Left lobe of liver (tissue), 2 donors: ENCODE measurements around the gene RUSF1. TPM values are rescaled to one million over a fixed set of nuclear protein-coding genes. Genes with fewer than 3 reads are reported as not detected.

Experiments
- ATAC-seq: fragments of 200-7000 bp; cut with Tn5 transposase; one replicate; pipeline ENCODE4 v1.9.1; 2020; ENCODE audit warnings: mild to moderate bottlenecking, moderate library complexity
- DNase-seq: peaks from one replicate; pipeline ENCODE4 v3.0.0-alpha.2; 2020; ENCODE audit warnings: low spot score
- total RNA-seq: library from RNA; stranded (reverse); gene quantifications from one replicate; pipeline ENCODE4 v1.2.1, GENCODE V29; 2021
- donor health status: DM: no; HTN: no; CAD: no; lungs with moderate emphysema.
- donor health status: DM: no; HTN: yes; CAD: no.

RUSF1 gene
- total RNA-seq, 1 donor from 2014 or later: 63.1 TPM

DNA sequence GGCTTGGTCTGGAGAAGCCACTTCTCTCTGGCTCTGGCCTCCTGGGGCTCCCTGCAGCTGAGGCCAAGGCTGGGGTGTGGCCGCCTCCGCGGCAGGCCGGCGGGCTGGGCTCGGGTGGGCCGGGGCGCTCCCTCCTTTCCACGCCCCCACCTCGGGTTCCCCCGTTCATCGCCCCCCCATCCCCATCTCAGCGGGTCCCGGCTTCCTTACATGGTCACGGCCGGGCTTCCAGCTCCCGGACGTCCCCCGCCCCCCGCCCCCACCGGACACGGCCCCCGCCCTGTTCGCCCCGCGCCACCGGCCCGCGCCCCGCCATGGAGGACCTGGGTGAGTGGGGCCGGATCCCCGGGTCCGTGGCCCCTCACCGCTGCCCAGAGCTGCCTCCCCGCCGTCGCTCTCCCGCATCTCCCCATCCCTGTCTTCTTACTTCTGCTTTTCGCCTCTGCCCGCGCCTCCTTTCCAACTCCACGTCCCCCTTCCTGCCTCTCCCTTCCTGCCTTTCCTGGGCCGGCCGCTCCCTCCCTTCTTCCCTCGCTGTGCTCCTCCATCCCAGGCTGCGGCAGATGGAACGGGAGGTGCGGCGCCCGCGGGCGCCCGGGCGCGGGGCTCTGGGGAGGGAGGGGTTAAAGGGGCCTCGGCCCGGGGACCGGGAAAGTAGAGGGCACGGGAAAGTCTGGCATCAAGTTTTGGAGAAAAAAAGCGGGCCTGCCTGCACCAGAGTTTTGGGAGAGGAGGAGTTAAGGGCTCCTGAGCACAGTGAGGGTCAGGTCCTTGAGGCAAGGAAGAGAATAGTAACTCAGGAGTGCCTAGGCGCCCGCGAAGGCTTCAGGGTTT, 36.1 kb downstream of the RUSF1 start, which contains the start of gene TGFB1I1:
TGFB1I1 (plus strand) TSS at position 278 of the 834 bp plus-strand sequence; CDS start at position 315, 37 bp downstream.
- DNase-seq (no peak), ATAC-seq (peak; percentile 3)

DNA sequence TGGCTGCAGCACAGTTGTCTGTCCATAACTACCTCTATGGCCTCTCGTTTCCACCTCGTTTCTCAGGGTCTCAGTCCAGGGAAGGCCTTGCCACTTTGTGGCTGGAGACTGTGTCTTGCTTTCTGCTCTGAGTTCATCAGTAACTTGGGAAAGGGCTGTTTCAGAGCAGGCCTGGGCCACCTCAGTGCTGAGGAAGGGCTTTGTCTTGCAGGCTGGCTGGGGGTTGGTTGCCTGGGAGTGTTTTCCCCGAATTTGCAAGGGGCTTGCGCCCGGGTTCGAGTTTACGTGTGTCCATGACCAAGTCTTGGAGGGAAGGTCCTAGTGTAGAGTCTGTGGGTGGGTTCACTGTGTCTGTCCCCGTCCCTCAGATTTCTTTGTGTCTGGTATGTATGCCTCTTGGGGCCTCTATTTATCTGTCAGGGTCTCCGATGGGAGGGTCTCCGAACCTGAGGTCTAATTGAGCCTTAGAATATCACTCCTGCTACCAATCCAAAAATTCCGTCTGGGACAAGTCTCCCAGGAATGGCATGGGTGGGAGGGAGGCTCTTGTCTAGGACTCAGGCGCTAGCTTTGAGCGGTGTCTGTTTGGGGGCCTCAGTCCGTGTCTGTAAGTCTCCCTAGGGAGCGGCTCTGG, 36.8 kb downstream of the RUSF1 start:
- no peak for DNase-seq
- no peak for ATAC-seq

GRCh38 chr16:31470615-31471014, 37.6 kb downstream of the RUSF1 start:
- DNase-seq (no peak), ATAC-seq (no peak)

DNA sequence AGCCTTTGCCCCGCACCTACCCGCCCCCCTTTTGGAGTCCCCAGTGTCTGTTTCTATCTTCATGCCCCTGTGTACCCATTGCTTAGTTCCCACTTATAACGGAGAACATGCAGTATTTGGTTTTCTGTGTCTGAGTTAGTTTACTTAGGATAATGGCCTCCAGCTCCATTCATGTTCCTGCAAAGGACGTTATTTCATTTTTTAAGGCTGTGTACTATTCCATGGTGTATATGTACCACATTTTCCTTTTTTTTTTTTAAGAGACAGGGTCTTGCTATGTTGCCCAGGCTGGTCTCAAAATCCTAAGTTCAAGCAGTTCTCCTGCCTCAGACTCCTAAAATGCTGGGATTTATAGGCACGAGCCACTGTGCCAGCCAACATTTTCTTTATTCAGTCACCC, 40.3 kb downstream of the RUSF1 start:
- ATAC-seq (no peak), DNase-seq (no peak)

- ATAC-seq: no peak
- DNase-seq: no peak
Measured at GRCh38 chr16:31467151-31467773, 40.9 kb downstream of the RUSF1 start.

DNA sequence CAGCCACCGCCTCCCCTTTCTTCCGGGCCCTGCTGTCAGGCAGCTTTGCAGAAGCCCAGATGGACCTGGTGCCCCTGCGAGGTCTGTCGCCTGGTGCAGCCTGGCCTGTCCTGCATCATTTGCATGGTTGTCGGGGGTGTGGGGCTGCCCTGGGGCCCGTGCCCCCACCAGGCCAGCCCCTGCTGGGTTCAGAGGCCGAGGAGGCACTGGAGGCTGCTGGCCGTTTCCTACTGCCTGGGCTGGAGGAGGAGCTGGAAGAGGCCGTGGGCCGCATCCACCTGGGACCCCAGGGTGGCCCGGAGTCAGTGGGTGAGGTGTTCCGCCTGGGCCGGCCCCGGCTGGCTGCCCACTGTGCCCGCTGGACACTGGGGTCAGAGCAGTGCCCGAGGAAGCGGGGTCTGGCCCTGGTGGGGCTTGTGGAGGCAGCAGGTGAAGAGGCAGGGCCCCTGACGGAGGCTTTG, 41.8 kb downstream of the RUSF1 start:
- ATAC-seq (no peak), DNase-seq (no peak)

- DNase-seq: no peak
- ATAC-seq: no peak
Measured at GRCh38 chr16:31465788-31466370, 42.3 kb downstream of the RUSF1 start.

GRCh38 chr16:31464781-31465260, 43.4 kb downstream of the RUSF1 start:
- DNase-seq (no peak), ATAC-seq (no peak)

GRCh38 chr16:31464348-31464769, 43.8 kb downstream of the RUSF1 start:
- ATAC-seq (no peak), DNase-seq (no peak)

- peak; percentile 98 for DNase-seq
- peak; percentile 58 for ATAC-seq
Measured at GRCh38 chr16:31461921-31462804, 46.0 kb downstream of the RUSF1 start.

DNA sequence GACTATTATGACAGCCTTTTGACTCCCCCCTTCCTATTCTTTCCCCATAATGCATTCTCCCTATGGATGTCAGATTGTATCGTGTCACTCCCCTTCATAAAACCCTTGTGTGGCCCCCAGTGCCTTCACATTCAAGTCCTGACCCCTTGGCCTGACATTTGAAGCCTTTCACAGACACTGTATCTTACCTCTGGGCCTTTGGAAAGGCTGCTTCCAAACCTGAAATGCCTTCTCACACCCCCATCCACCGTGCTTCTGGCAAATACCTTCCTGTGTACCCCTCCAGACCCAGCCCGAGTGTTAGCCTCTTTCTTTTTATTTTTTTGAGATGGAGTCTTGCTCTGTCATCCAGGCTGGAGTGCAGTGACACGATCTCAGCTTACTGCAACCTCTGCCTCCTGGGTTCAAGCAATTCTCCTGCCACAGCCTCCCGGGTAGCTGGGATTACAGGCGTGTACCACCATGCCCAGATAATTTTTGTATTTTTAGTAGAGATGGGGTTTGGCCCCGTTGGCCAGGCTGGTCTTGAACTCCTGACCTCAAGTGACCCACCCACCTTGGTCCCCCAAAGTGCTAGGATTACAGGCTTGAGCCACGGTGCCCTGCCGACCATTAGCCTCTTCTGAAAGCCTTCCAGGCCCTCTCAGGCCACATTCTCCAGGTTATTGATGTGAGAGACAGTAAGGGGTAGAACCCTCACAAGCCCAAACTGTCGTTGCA, 46.8 kb downstream of the RUSF1 start:
- ATAC-seq: no peak
- DNase-seq: no peak

- no peak for ATAC-seq
- no peak for DNase-seq
Measured at GRCh38 chr16:31460582-31461002, 47.6 kb downstream of the RUSF1 start.

- peak; percentile 79 for ATAC-seq
Measured at GRCh38 chr16:31459687-31460581, 48.3 kb downstream of the RUSF1 start.

GRCh38 chr16:31458844-31459686, 49.1 kb downstream of the RUSF1 start, which contains the start of gene ARMC5:
Gene ARMC5 (plus strand): TSS chr16:31459501. CDS start chr16:31459525, 24 bp downstream.
- DNase-seq (peak; percentile 98), ATAC-seq (peak; percentile 71)

More at GRCh38 chr16:31459687-31460581, 48.3 kb downstream of the RUSF1 start:
- DNase-seq: peak; percentile 100

GRCh38 chr16:31458073-31458843, 49.9 kb downstream of the RUSF1 start:
- peak; percentile 68 for DNase-seq

DNA sequence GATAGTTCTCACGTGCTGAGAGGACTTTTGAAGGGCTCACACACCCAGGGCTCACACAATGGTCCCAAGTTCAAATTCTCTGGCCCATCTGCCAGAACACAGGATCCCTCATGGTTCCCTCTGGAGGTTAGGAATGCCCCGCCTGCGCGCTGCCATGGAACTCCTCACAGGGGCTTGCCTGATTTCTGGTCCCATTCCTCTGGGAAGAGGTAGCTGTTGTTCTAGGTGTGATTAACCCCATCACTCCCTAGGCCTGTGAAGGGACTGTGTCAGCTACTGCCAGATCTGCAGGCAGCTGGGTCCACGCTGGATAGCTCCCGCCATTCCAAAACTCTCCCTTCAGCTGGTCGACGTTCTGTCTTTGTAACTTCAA, 51.2 kb downstream of the RUSF1 start:
- DNase-seq: no peak

More at GRCh38 chr16:31458073-31458843, 49.9 kb downstream of the RUSF1 start:
- ATAC-seq: peak; percentile 8

More for the DNA sequence above, 51.2 kb downstream of the RUSF1 start:
- no peak for ATAC-seq
